GM12878 (cell line): ENCODE data around the gene PLGRKT. TPM values are rescaled to one million over a fixed set of nuclear protein-coding genes. Genes with fewer than 3 reads are reported as not detected.

Source experiments
- ATAC-seq: fragments of 200-7000 bp; cut with Tn5 transposase; 3 replicates; pipeline ENCODE4 v1.9.1; 2020; ENCODE audit warnings: mild to moderate bottlenecking, moderate library complexity
- BruUV-seq: library from RNA; stranded (reverse); fragments of 400-500 nt; replicated peaks from 2 replicates; lab custom pipeline; 2021; lab: Mats Ljungman, UMichigan
- CTCF ChIA-PET: fragments of 300-600 bp; sonication (Branson Sonifier 250); formaldehyde crosslinking; extraction: SDS; loops from one replicate; lab custom pipeline; 2021; ENCODE audit warnings: inconsistent platforms; lab: Yijun Ruan, JAX
- POLR2A ChIA-PET: fragments of 350-600 bp; formaldehyde crosslinking; extraction: SDS; loops from one replicate; lab custom pipeline; 2021; ENCODE audit warnings: inconsistent platforms; lab: Charles Lee
- RAD21 ChIA-PET: fragments of 300-600 bp; sonication (Branson Sonifier 250); formaldehyde crosslinking; loops from one replicate; lab custom pipeline; 2023; ENCODE audit warnings: antibody characterized with exemption; ENCODE audit not compliant: unreplicated experiment; lab: Charles Lee
- SMC1A ChIA-PET: fragments of 300-600 bp; sonication (Branson Sonifier 250); formaldehyde crosslinking; loops from one replicate; lab custom pipeline; 2023; ENCODE audit not compliant: unreplicated experiment, uncharacterized antibody; lab: Charles Lee
- DNase-seq: peaks from one replicate; pipeline ENCODE4 v3.0.0-alpha.2; 2011; ENCODE audit warnings: low read depth, low spot score
- FAIRE-seq: peaks from 3 replicates; lab custom pipeline; 2011; peaks lifted over from hg19 to GRCh38; lab: Jason Lieb, UNC
- H2AFZ ChIP-seq: 2 replicates; pipeline ENCODE4 v1.6.0; 2011; ENCODE audit warnings: low read depth, low read length, control low read depth; ENCODE audit not compliant: control insufficient read depth
- H3K27ac ChIP-seq: 2 replicates; pipeline ENCODE4 v1.5.1; 2011; ENCODE audit warnings: control low read depth; ENCODE audit not compliant: control insufficient read depth, insufficient read depth
- H3K27me3 ChIP-seq, 2 experiments: replicated peaks in 1 of 2; 2 replicates each; pipeline versions ENCODE4 v1.6.0 to v1.6.1; 2011; ENCODE audit warnings: low read length in 1 of 2; ENCODE audit not compliant: control insufficient read depth in 2 of 2, insufficient read depth in 2 of 2
- H3K36me3 ChIP-seq, 2 experiments: 2 replicates each; pipeline ENCODE4 v1.5.1; 2011; ENCODE audit warnings: low read length in 1 of 2; ENCODE audit not compliant: control insufficient read depth in 2 of 2, insufficient read depth in 2 of 2
- H3K4me1 ChIP-seq: 2 replicates; pipeline ENCODE4 v1.6.1; 2011; ENCODE audit warnings: mild to moderate bottlenecking, low read length, moderate library complexity, mixed read lengths; ENCODE audit not compliant: control insufficient read depth, insufficient read depth
- H3K4me2 ChIP-seq: 2 replicates; pipeline ENCODE4 v1.6.0; 2011; ENCODE audit warnings: control low read depth; ENCODE audit not compliant: control insufficient read depth, insufficient read depth
- H3K4me3 ChIP-seq: fragments of 200-600 bp; sonication (generic); 2 replicates; pipeline ENCODE4 v1.5.1; 2016
- H3K79me2 ChIP-seq: 2 replicates; pipeline ENCODE4 v1.6.0; 2011; ENCODE audit warnings: low read length; ENCODE audit not compliant: control insufficient read depth, insufficient read depth
- H3K9ac ChIP-seq: 2 replicates; pipeline ENCODE4 v1.8.0; 2011; ENCODE audit warnings: low read length, control low read depth, mixed read lengths; ENCODE audit not compliant: control insufficient read depth, insufficient read depth
- H3K9me3 ChIP-seq: replicated peaks from 3 replicates; pipeline ENCODE4 v1.5.1; 2011; ENCODE audit warnings: mild to moderate bottlenecking, low read length; ENCODE audit not compliant: control insufficient read depth, insufficient read depth
- H4K20me1 ChIP-seq: 2 replicates; pipeline ENCODE4 v1.6.0; 2011; ENCODE audit not compliant: control insufficient read depth, insufficient read depth
- CBX3 ChIP-seq: fragments of 200-600 bp; sonication (generic); IDR thresholded peaks from 2 replicates; pipeline ENCODE4 v1.6.1; 2016; ENCODE audit warnings: low read depth, borderline replicate concordance
- EGR1 ChIP-seq, 2 experiments: IDR thresholded peaks; 1 replicate in 1 of 2; 2 replicates in 1 of 2; pipeline ENCODE4 v1.6.1; 2011 to 2012; ENCODE audit warnings: low read depth in 2 of 2, low read length in 2 of 2, borderline replicate concordance in 1 of 2, mild to moderate bottlenecking in 1 of 2, moderate library complexity in 1 of 2
- ELK1 ChIP-seq: IDR thresholded peaks from 2 replicates; pipeline ENCODE4 v1.6.1; 2012; ENCODE audit warnings: low read depth, low read length, improper control_type of control experiment
- ESRRA ChIP-seq: IDR thresholded peaks from 2 replicates; pipeline ENCODE4 v1.6.1; 2012; ENCODE audit warnings: mild to moderate bottlenecking, low read length, improper control_type of control experiment
- JUNB ChIP-seq: IDR thresholded peaks from 2 replicates; pipeline ENCODE4 v1.6.1; 2016; ENCODE audit warnings: antibody characterized with exemption, mild to moderate bottlenecking
- NFIC ChIP-seq: IDR thresholded peaks from 2 replicates; pipeline ENCODE4 v1.6.1; 2012; ENCODE audit warnings: low read depth, mild to moderate bottlenecking, inconsistent platforms, low read length, moderate library complexity
- NR2F1 ChIP-seq: fragments of 450-650 bp; conservative IDR thresholded peaks from 2 replicates; pipeline ENCODE4 v1.6.1; 2017; ENCODE audit warnings: mild to moderate bottlenecking
- RELB ChIP-seq: fragments of 450-650 bp; IDR thresholded peaks from 2 replicates; pipeline ENCODE4 v1.6.1; 2017; ENCODE audit warnings: low read depth, mild to moderate bottlenecking, moderate library complexity
- SUZ12 ChIP-seq: fragments of 200-600 bp; sonication (generic); IDR thresholded peaks from one replicate; pipeline ENCODE4 v1.6.1; 2018; ENCODE audit warnings: antibody characterized with exemption, mild to moderate bottlenecking; ENCODE audit not compliant: unreplicated experiment
- USF1 ChIP-seq: IDR thresholded peaks from 2 replicates; pipeline ENCODE4 v1.6.1; 2011; ENCODE audit warnings: borderline replicate concordance, low read depth, mild to moderate bottlenecking, moderate library complexity, mixed read lengths, low read length; ENCODE audit not compliant: insufficient read depth; ENCODE audit errors: extremely low read length
- WGBS: methylation state at CpG from one replicate; pipeline ENCODE4 v1.1.6; 2016; ENCODE audit warnings: low lambda C conversion rate; ENCODE audit not compliant: insufficient replicate concordance, insufficient coverage; ENCODE audit errors: missing lambda C conversion rate; 5-methylcytosine and 5-hydroxymethylcytosine counted together
- in situ Hi-C: fragments of 300-500 bp; cut with MboI; formaldehyde crosslinking; loops from 9 replicates; pipeline ENCODE4 v1.14.3; 2018; ENCODE audit warnings: mixed read lengths
- intact Hi-C: fragments of 100-400 bp; cut with micrococcal nuclease; formaldehyde crosslinking; loops from one replicate; pipeline ENCODE4 v1.14.2; 2022; ENCODE audit not compliant: unreplicated experiment
- polyA plus RNA-seq, 11 experiments: library from polyadenylated mRNA; depleted of rRNA in 4 of 11; unstranded in 6 of 11; stranded (reverse) in 5 of 11; fragments of >200 nt; fragmentation: Nextera tagmentation in 4 of 11; fragmentation: Illumina TruSeq in 1 of 11; extraction: Ambion mirVana in 4 of 11; extraction: Trizol in 1 of 11; gene quantifications; 1 replicate in 1 of 11; 2 replicates in 10 of 11; pipeline versions ENCODE4 v1.2.1 to v1.2.3, GENCODE V29; 2011 to 2016; ENCODE audit warnings: inconsistent platforms in 2 of 11, missing spikeins in 2 of 11, low read depth in 1 of 11
- total RNA-seq, 4 experiments: library from RNA; depleted of rRNA in 3 of 4; stranded (reverse); fragments of >200 nt in 3 of 4; fragmentation: Illumina TruSeq in 1 of 4; extraction: Trizol in 1 of 4; gene quantifications; 2 replicates each; pipeline versions ENCODE4 v1.2.1 to v1.2.3, GENCODE V29; 2013 to 2021

The PLGRKT gene
- total and polyA plus RNA-seq, 10 of the 15 experiments (the other 5 are each of a cell fraction or from before 2014, with no cell fraction given), result 25.2 to 72.3 (median 38.4) TPM

- ChIA-PET SMC1A (interaction anchor here (0.7 to 2.9 kb wide), 4 partner anchors 11 to 50 kb away, joined by 3 to 12 read pairs (median 7); no protein-coding TSS in a partner anchor), POLR2A (interaction anchor here (0.5 kb wide), 1 partner anchor 45 kb away, joined by 4 read pairs; no protein-coding TSS in a partner anchor), RAD21 (no interaction called here), CTCF (interaction anchor here (1.1 kb wide), 1 partner anchor 74 kb away, joined by 3 read pairs; the partner anchor contains the start of gene CD274)
- no TSS peak for BruUV-seq
- Histone ChIP-seq H3K79me2 (no peaks in the 10 kb centered on the region), H2AFZ (no peak overlapping the region), H3K27ac (no peak overlapping the region), H4K20me1 (no peaks in the 10 kb centered on the region), H3K4me1 (no peaks in the 10 kb centered on the region), H3K9ac (no peak overlapping the region), H3K27me3 (no peaks in the 10 kb centered on the region), H3K4me3 (no peak overlapping the region), H3K9me3 (no peaks in the 10 kb centered on the region; the same call in 1 of the 3 replicates), H3K36me3 (no peaks in the 10 kb centered on the region), H3K4me2 (no peak overlapping the region)
- DNase-seq (no peak), FAIRE-seq (no peak), ATAC-seq (no peak; the same call in 2 of the 3 replicates)
- in situ Hi-C loops (no loop called here), intact Hi-C loops (no loop called here)
- 82% methylated on average over 6 of the region's 6 CpGs for WGBS
- TF ChIP-seq JUNB (no peak), CBX3 (no peak), RELB (no peak), ELK1 (no peak), NFIC (no peak), USF1 (no peak), NR2F1 (no peak), SUZ12 (no peak), ESRRA (no peak), EGR1 (IDR thresholded peaks at IDR 0.05; ENCODE audit: borderline replicate concordance in 1 of 2, low read depth in 2 of 2, low read length in 2 of 2) (no peak)
These were observed 61.8 kb downstream of the PLGRKT start for GRCh38 chr9:5375790-5376477.
